Measurements from ENCODE around the gene CSRNP3.
A peak's percentile ranks its signal among the peaks of the same experiment; 100 is the strongest.

Gene CSRNP3

GRCh38 chr2:165572151-165572550 lies 102.7 kb downstream of the CSRNP3 start:
- Histone ChIP-seq H2BK5ac (ENCODE audit: low read depth, low read length, poor library complexity) (no peak overlapping the region), H2BK12ac (ENCODE audit: low read length) (no peak overlapping the region), H3K4me3 (ENCODE audit: low read depth, low read length) (no peak overlapping the region), H3K9me3 (ENCODE audit: insufficient read depth, low read depth, low read length) (no peaks in the 10 kb centered on the region), H3K14ac (ENCODE audit: low read length) (no peak overlapping the region), H4K91ac (ENCODE audit: low read depth, low read length) (no peak overlapping the region), H4K12ac (ENCODE audit: low read depth, low read length) (no peak overlapping the region), H3K79me1 (ENCODE audit: low read length) (no peaks in the 10 kb centered on the region), H3K4ac (ENCODE audit: low read depth, low read length) (no peak overlapping the region), H3K36me3 (ENCODE audit: control insufficient read depth in 1 of 2, insufficient read depth in 2 of 2, low read length in 2 of 2) (no peaks in the 10 kb centered on the region), H3K18ac (ENCODE audit: low read length) (no peak overlapping the region), H3K27me3 (ENCODE audit: insufficient read depth, low read length) (no peaks in the 10 kb centered on the region), H3K4me1 (ENCODE audit: control insufficient read depth in 1 of 2, insufficient read depth in 2 of 2, low read length in 2 of 2) (no peaks in the 10 kb centered on the region), H3K79me2 (ENCODE audit: control insufficient read depth, insufficient read depth, low read length, poor library complexity) (no peaks in the 10 kb centered on the region), H2AFZ (ENCODE audit: insufficient read depth, low read length, poor library complexity) (no peak overlapping the region), H3K27ac (ENCODE audit: low read depth, low read length) (no peak overlapping the region), H2BK120ac (ENCODE audit: insufficient read depth, low read length, poor library complexity) (no peak overlapping the region), H3K4me2 (ENCODE audit: low read length) (no peak overlapping the region), H3K9ac (ENCODE audit: low read length) (no peak overlapping the region), H2AK5ac (ENCODE audit: low read length) (no peak overlapping the region), H3K23ac (ENCODE audit: low read length) (no peak overlapping the region), H4K8ac (ENCODE audit: low read depth, low read length) (no peak overlapping the region)
- no peak for DNase-seq
- no CpG with 5 or more reads among the region's 3 CpGs for WGBS (ENCODE audit: extremely low coverage, insufficient coverage, insufficient read length)

GRCh38 chr2:165573534-165574461 lies 104.3 kb downstream of the CSRNP3 start:
- H2AFZ ChIP-seq (ENCODE audit: insufficient read depth, low read length, poor library complexity) = no peak overlapping the region
- no peak overlapping the region for H3K9ac ChIP-seq (ENCODE audit: low read length)
- no peak overlapping the region for H2AK5ac ChIP-seq (ENCODE audit: low read length)
- H3K36me3 ChIP-seq (ENCODE audit: control insufficient read depth in 1 of 2, insufficient read depth in 2 of 2, low read length in 2 of 2) = no peaks in the 10 kb centered on the region
- H3K14ac ChIP-seq (ENCODE audit: low read length) = no peak overlapping the region
- H3K18ac ChIP-seq (ENCODE audit: low read length) = no peak overlapping the region
- H3K27me3 ChIP-seq (ENCODE audit: insufficient read depth, low read length) = no peaks in the 10 kb centered on the region
- no peak overlapping the region for H4K8ac ChIP-seq (ENCODE audit: low read depth, low read length)
- peak overlapping the region; percentile 55 for H3K4me3 ChIP-seq (ENCODE audit: low read depth, low read length)
- no peak overlapping the region for H4K12ac ChIP-seq (ENCODE audit: low read depth, low read length)
- no peak overlapping the region for H2BK5ac ChIP-seq (ENCODE audit: low read depth, low read length, poor library complexity)
- H3K4ac ChIP-seq (ENCODE audit: low read depth, low read length) = no peak overlapping the region
- no peak overlapping the region for H2BK120ac ChIP-seq (ENCODE audit: insufficient read depth, low read length, poor library complexity)
- no peak overlapping the region for H3K23ac ChIP-seq (ENCODE audit: low read length)
- no peak overlapping the region for H3K27ac ChIP-seq (ENCODE audit: low read depth, low read length)
- no peaks in the 10 kb centered on the region for H3K9me3 ChIP-seq (ENCODE audit: insufficient read depth, low read depth, low read length)
- H3K79me2 ChIP-seq (ENCODE audit: control insufficient read depth, insufficient read depth, low read length, poor library complexity) = no peaks in the 10 kb centered on the region
- H4K91ac ChIP-seq (ENCODE audit: low read depth, low read length) = no peak overlapping the region
- no peak overlapping the region for H2BK12ac ChIP-seq (ENCODE audit: low read length)
- DNase-seq = peak; percentile 7 to 40
- no peaks in the 10 kb centered on the region for H3K79me1 ChIP-seq (ENCODE audit: low read length)
- peak overlapping the region; percentile 87 for H3K4me2 ChIP-seq (ENCODE audit: low read length)
- no CpG with 5 or more reads among the region's 17 CpGs for WGBS (ENCODE audit: extremely low coverage, insufficient coverage, insufficient read length)
- no peaks in the 10 kb centered on the region for H3K4me1 ChIP-seq (ENCODE audit: control insufficient read depth in 1 of 2, insufficient read depth in 2 of 2, low read length in 2 of 2)

- no peak overlapping the region for H3K14ac ChIP-seq (ENCODE audit: low read length)
- H3K9me3 ChIP-seq (ENCODE audit: insufficient read depth, low read depth, low read length) = no peaks in the 10 kb centered on the region
- H3K18ac ChIP-seq (ENCODE audit: low read length) = no peak overlapping the region
- no peak overlapping the region for H2BK120ac ChIP-seq (ENCODE audit: insufficient read depth, low read length, poor library complexity)
- H3K9ac ChIP-seq (ENCODE audit: low read length) = no peak overlapping the region
- no peak overlapping the region for H4K12ac ChIP-seq (ENCODE audit: low read depth, low read length)
- H3K4me2 ChIP-seq (ENCODE audit: low read length) = no peak overlapping the region
- no peak overlapping the region for H2AK5ac ChIP-seq (ENCODE audit: low read length)
- H4K8ac ChIP-seq (ENCODE audit: low read depth, low read length) = no peak overlapping the region
- H4K91ac ChIP-seq (ENCODE audit: low read depth, low read length) = no peak overlapping the region
- H2BK12ac ChIP-seq (ENCODE audit: low read length) = no peak overlapping the region
- no peak overlapping the region for H3K4me3 ChIP-seq (ENCODE audit: low read depth, low read length)
- no peak overlapping the region for H2AFZ ChIP-seq (ENCODE audit: insufficient read depth, low read length, poor library complexity)
- H2BK5ac ChIP-seq (ENCODE audit: low read depth, low read length, poor library complexity) = no peak overlapping the region
- H3K4ac ChIP-seq (ENCODE audit: low read depth, low read length) = no peak overlapping the region
- H3K79me2 ChIP-seq (ENCODE audit: control insufficient read depth, insufficient read depth, low read length, poor library complexity) = no peaks in the 10 kb centered on the region
- no peak overlapping the region for H3K27ac ChIP-seq (ENCODE audit: low read depth, low read length)
- no peak for DNase-seq
- H3K4me1 ChIP-seq (ENCODE audit: control insufficient read depth in 1 of 2, insufficient read depth in 2 of 2, low read length in 2 of 2) = no peaks in the 10 kb centered on the region
- no peaks in the 10 kb centered on the region for H3K36me3 ChIP-seq (ENCODE audit: control insufficient read depth in 1 of 2, insufficient read depth in 2 of 2, low read length in 2 of 2)
- H3K23ac ChIP-seq (ENCODE audit: low read length) = no peak overlapping the region
- no peaks in the 10 kb centered on the region for H3K27me3 ChIP-seq (ENCODE audit: insufficient read depth, low read length)
- no CpG with 5 or more reads among the region's 2 CpGs for WGBS (ENCODE audit: extremely low coverage, insufficient coverage, insufficient read length)
- H3K79me1 ChIP-seq (ENCODE audit: low read length) = no peaks in the 10 kb centered on the region
Measured at GRCh38 chr2:165575044-165575615, 105.6 kb downstream of the CSRNP3 start.

- no peak for DNase-seq
- no peak overlapping the region for H3K14ac ChIP-seq (ENCODE audit: low read length)
- no peak overlapping the region for H3K27ac ChIP-seq (ENCODE audit: low read depth, low read length)
- no CpG with 5 or more reads among the region's 3 CpGs for WGBS (ENCODE audit: extremely low coverage, insufficient coverage, insufficient read length)
- no peaks in the 10 kb centered on the region for H3K9me3 ChIP-seq (ENCODE audit: insufficient read depth, low read depth, low read length)
- H3K36me3 ChIP-seq (ENCODE audit: control insufficient read depth in 1 of 2, insufficient read depth in 2 of 2, low read length in 2 of 2) = no peaks in the 10 kb centered on the region
- H2BK120ac ChIP-seq (ENCODE audit: insufficient read depth, low read length, poor library complexity) = no peak overlapping the region
- H2BK12ac ChIP-seq (ENCODE audit: low read length) = no peak overlapping the region
- H3K23ac ChIP-seq (ENCODE audit: low read length) = no peak overlapping the region
- H2BK5ac ChIP-seq (ENCODE audit: low read depth, low read length, poor library complexity) = no peak overlapping the region
- no peak overlapping the region for H2AK5ac ChIP-seq (ENCODE audit: low read length)
- H2AFZ ChIP-seq (ENCODE audit: insufficient read depth, low read length, poor library complexity) = no peak overlapping the region
- no peak overlapping the region for H4K91ac ChIP-seq (ENCODE audit: low read depth, low read length)
- H3K79me2 ChIP-seq (ENCODE audit: control insufficient read depth, insufficient read depth, low read length, poor library complexity) = no peaks in the 10 kb centered on the region
- no peak overlapping the region for H4K12ac ChIP-seq (ENCODE audit: low read depth, low read length)
- no peak overlapping the region for H3K4me3 ChIP-seq (ENCODE audit: low read depth, low read length)
- no peak overlapping the region for H3K18ac ChIP-seq (ENCODE audit: low read length)
- H3K9ac ChIP-seq (ENCODE audit: low read length) = no peak overlapping the region
- no peaks in the 10 kb centered on the region for H3K79me1 ChIP-seq (ENCODE audit: low read length)
- peaks cover 0 to 3% of the 10 kb centered on the region in 2 experiments for H3K4me1 ChIP-seq (ENCODE audit: control insufficient read depth in 1 of 2, insufficient read depth in 2 of 2, low read length in 2 of 2)
- no peak overlapping the region for H3K4ac ChIP-seq (ENCODE audit: low read depth, low read length)
- H3K4me2 ChIP-seq (ENCODE audit: low read length) = no peak overlapping the region
- H4K8ac ChIP-seq (ENCODE audit: low read depth, low read length) = no peak overlapping the region
- no peaks in the 10 kb centered on the region for H3K27me3 ChIP-seq (ENCODE audit: insufficient read depth, low read length)
Measured at GRCh38 chr2:165576409-165577154, 107.1 kb downstream of the CSRNP3 start.
